ENCODE results near the gene VSTM2L. TPM values are rescaled to one million over a fixed set of nuclear protein-coding genes. Genes with fewer than 3 reads are reported as not detected.

Gene VSTM2L
- total and polyA plus RNA-seq, 2 of the 13 experiments (the other 11 are each of a cell fraction or from before 2014, with no cell fraction given) = not detected

DNA sequence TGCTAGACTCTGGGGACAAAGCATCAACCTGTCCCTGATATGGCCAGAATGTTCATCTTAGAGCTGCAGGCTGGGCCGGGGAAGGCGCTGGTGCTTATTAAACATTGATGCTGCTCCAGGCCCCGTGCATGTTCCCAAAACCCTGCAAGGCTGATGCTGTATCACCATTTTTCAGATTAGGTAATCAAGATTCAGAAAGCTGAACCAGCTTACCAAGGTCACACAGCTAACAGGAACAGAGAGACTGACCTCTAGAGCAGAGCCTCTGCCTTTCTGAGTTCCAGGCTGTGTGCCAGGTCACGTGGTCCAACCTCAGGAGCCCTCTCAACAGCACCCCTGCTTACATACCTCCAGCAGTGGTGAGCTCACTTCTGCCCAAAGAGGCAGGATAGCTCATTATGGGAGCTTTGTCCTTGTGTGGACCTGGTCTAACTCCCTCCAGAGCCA is 16.1 kb upstream of the VSTM2L start (continued):
- TF ChIP-seq, protein P1, sequence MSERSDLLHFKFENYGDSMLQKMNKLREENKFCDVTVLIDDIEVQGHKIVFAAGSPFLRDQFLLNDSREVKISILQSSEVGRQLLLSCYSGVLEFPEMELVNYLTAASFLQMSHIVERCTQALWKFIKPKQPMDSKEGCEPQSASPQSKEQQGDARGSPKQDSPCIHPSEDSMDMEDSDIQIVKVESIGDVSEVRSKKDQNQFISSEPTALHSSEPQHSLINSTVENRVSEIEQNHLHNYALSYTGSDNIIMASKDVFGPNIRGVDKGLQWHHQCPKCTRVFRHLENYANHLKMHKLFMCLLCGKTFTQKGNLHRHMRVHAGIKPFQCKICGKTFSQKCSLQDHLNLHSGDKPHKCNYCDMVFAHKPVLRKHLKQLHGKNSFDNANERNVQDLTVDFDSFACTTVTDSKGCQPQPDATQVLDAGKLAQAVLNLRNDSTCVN (CRISPR knock-in tag; IDR thresholded peaks at IDR 0.05; ENCODE audit: borderline replicate concordance) = peak; percentile 73
- TF ChIP-seq ZNF552 (CRISPR knock-in tag; IDR thresholded peaks at IDR 0.05; ENCODE audit: borderline replicate concordance) (no peak), SSRP1 (CRISPR knock-in tag; IDR thresholded peaks at IDR 0.05) (no peak), KLF15 (CRISPR knock-in tag; IDR thresholded peaks at IDR 0.05; ENCODE audit: borderline replicate concordance) (no peak), TOPORS (CRISPR knock-in tag; IDR thresholded peaks at IDR 0.05) (no peak), ZNF670 (CRISPR knock-in tag; IDR thresholded peaks at IDR 0.05; ENCODE audit: borderline replicate concordance) (no peak), ZNF747 (CRISPR knock-in tag; IDR thresholded peaks at IDR 0.05; ENCODE audit: borderline replicate concordance) (no peak), ZNF281 (CRISPR knock-in tag; IDR thresholded peaks at IDR 0.05; ENCODE audit: borderline replicate concordance) (no peak), ZIK1 (CRISPR knock-in tag; IDR thresholded peaks at IDR 0.05; ENCODE audit: borderline replicate concordance, low read depth) (no peak), SP4 (CRISPR knock-in tag; IDR thresholded peaks at IDR 0.05) (no peak), ZNF10 (CRISPR knock-in tag; IDR thresholded peaks at IDR 0.05; ENCODE audit: borderline replicate concordance, low read depth) (no peak), ZNF3 (CRISPR knock-in tag; IDR thresholded peaks at IDR 0.05) (peak; percentile 64; the same call in 1 of the 2 replicates), THRA (CRISPR knock-in tag; IDR thresholded peaks at IDR 0.05; ENCODE audit: borderline replicate concordance) (0 out of 2 replicates have a peak, but pooled peaks have one; percentile 56), GATAD2A (CRISPR knock-in tag; IDR thresholded peaks at IDR 0.05) (no peak), SMYD3 (CRISPR knock-in tag; IDR thresholded peaks at IDR 0.05) (no peak), ZNF354B (CRISPR knock-in tag; IDR thresholded peaks at IDR 0.05) (0 out of 2 replicates have a peak, but pooled peaks have one; percentile 52), BORCS8-MEF2B (CRISPR knock-in tag; IDR thresholded peaks at IDR 0.05) (no peak), ZNF234 (CRISPR knock-in tag; conservative IDR thresholded peaks at IDR 0.05) (no peak), ZFX (CRISPR knock-in tag; IDR thresholded peaks at IDR 0.05; ENCODE audit: low read depth) (no peak)
- TF ChIP-seq, protein P2, sequence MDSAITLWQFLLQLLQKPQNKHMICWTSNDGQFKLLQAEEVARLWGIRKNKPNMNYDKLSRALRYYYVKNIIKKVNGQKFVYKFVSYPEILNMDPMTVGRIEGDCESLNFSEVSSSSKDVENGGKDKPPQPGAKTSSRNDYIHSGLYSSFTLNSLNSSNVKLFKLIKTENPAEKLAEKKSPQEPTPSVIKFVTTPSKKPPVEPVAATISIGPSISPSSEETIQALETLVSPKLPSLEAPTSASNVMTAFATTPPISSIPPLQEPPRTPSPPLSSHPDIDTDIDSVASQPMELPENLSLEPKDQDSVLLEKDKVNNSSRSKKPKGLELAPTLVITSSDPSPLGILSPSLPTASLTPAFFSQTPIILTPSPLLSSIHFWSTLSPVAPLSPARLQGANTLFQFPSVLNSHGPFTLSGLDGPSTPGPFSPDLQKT (CRISPR knock-in tag; IDR thresholded peaks at IDR 0.05; ENCODE audit: borderline replicate concordance) = no peak
- TF ChIP-seq, protein P3, sequence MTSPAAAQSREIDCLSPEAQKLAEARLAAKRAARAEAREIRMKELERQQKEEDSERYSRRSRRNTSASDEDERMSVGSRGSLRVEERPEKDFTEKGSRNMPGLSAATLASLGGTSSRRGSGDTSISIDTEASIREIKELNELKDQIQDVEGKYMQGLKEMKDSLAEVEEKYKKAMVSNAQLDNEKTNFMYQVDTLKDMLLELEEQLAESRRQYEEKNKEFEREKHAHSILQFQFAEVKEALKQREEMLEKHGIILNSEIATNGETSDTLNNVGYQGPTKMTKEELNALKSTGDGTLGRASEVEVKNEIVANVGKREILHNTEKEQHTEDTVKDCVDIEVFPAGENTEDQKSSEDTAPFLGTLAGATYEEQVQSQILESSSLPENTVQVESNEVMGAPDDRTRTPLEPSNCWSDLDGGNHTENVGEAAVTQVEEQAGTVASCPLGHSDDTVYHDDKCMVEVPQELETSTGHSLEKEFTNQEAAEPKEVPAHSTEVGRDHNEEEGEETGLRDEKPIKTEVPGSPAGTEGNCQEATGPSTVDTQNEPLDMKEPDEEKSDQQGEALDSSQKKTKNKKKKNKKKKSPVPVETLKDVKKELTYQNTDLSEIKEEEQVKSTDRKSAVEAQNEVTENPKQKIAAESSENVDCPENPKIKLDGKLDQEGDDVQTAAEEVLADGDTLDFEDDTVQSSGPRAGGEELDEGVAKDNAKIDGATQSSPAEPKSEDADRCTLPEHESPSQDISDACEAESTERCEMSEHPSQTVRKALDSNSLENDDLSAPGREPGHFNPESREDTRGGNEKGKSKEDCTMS (CRISPR knock-in tag; conservative IDR thresholded peaks at IDR 0.05) = no peak

All from HepG2 (cell line).